ENCODE data around the gene HEXIM1. TPM values are rescaled to one million over a fixed set of nuclear protein-coding genes. Genes with fewer than 3 reads are reported as not detected.

HEXIM1 gene
- total and polyA plus RNA-seq, 11 donors, result 11.9 to 28.7 (median 21.6) TPM

- WGBS, 4 donors, result 0 to 1% (median 1%) methylated on average over 31 to 53 of the region's 53 CpGs
- H3K36me3 ChIP-seq, result peaks cover 0 to 2% (median 0%) of the 10 kb centered on the region in 9 donors
- intact Hi-C loops (cut with DNase I), result loop anchor here in 7 of 10 donors (1.0 to 5.0 kb wide), 5 partner anchors 13 to 36 kb away; partner anchors contain the start of gene HEXIM1 (in 5 of the 7)
- ATAC-seq, result peak; percentile 96 to 98 (median 97)
- peak within 1 kb of the TSS; percentile 96 to 100 (median 100) for H3K27ac ChIP-seq
- H3K27me3 ChIP-seq, result no peaks in the 10 kb centered on the region
- peak within 1 kb of the TSS; percentile 65 to 98 (median 93) for H3K4me3 ChIP-seq
- H3K4me1 ChIP-seq, result peaks cover 6 to 48% (median 36%) of the 10 kb centered on the region in 12 donors
- no peak for TF ChIP-seq CTCF (IDR thresholded peaks at IDR 0.05)
- peak in 1 of 2 donors; percentile 81 for TF ChIP-seq POLR2A (IDR thresholded peaks at IDR 0.05)
- H3K9me3 ChIP-seq, result no peaks in the 10 kb centered on the region
- DNase-seq, result peak; percentile 97 to 99 (median 98)
These were observed 13.2 kb downstream of the HEXIM1 start, which contains the start of gene HEXIM2 for GRCh38 chr17:45161288-45162024. Gene HEXIM2, plus strand, starts transcription at chr17:45161875. Its CDS starts 919 bp downstream, at chr17:45162794.

GRCh38 chr17:45162025-45162687, 13.9 kb downstream of the HEXIM1 start:
- no peaks in the 10 kb centered on the region for H3K27me3 ChIP-seq
- no peak for TF ChIP-seq CTCF (IDR thresholded peaks at IDR 0.05)
- no peak for TF ChIP-seq POLR2A (IDR thresholded peaks at IDR 0.05)
- peak in 1 of 4 donors; percentile 2 for ATAC-seq
- peak overlapping the region in 10 of 12 donors; percentile 33 to 98 (median 50) for H3K4me3 ChIP-seq
- peak overlapping the region; percentile 12 to 100 (median 68) for H3K27ac ChIP-seq
- peaks cover 0 to 2% (median 0%) of the 10 kb centered on the region in 9 donors for H3K36me3 ChIP-seq
- WGBS, 4 donors, result 56 to 61% (median 58%) methylated on average over 9 of the region's 9 CpGs
- H3K4me1 ChIP-seq, result peaks cover 6 to 48% (median 36%) of the 10 kb centered on the region in 12 donors
- intact Hi-C loops (cut with DNase I), result loop anchor here in 1 of 10 donors (5.0 kb wide), 1 partner anchor 35 kb away; no protein-coding TSS in a partner anchor
- H3K9me3 ChIP-seq, result no peaks in the 10 kb centered on the region
- peak in 1 of 5 donors; percentile 25 for DNase-seq

- intact Hi-C loops (cut with DNase I), result loop anchor here in 1 of 10 donors (5.0 kb wide), 1 partner anchor 32 kb away; no protein-coding TSS in a partner anchor
- H3K27ac ChIP-seq, result no peak overlapping the region
- 95 to 97% (median 96%) methylated on average over 7 of the region's 7 CpGs for WGBS, 4 donors
- TF ChIP-seq POLR2A (IDR thresholded peaks at IDR 0.05), result no peak
- no peak for TF ChIP-seq CTCF (IDR thresholded peaks at IDR 0.05)
- no peak for ATAC-seq
- no peak overlapping the region for H3K4me3 ChIP-seq
- no peak for DNase-seq
- H3K27me3 ChIP-seq, result no peaks in the 10 kb centered on the region
- H3K9me3 ChIP-seq, result no peaks in the 10 kb centered on the region
- peaks cover 0 to 8% (median 0%) of the 10 kb centered on the region in 9 donors for H3K36me3 ChIP-seq
- H3K4me1 ChIP-seq, result peaks cover 4 to 24% (median 13%) of the 10 kb centered on the region in 12 donors
These were observed 16.5 kb downstream of the HEXIM1 start for GRCh38 chr17:45164734-45165269.

All from heart left ventricle (tissue), 16 donors.